Right kidney (tissue), 9 donors: Measurements from ENCODE around the gene GRAMD1C.
"Not testable (repeated sequence)": the region's sequence is repeated elsewhere in the genome, so short reads cannot be mapped to it uniquely, and the experiment has no call there.

Experiments used
- DNase-seq: peaks from one replicate; pipeline ENCODE4 v3.0.0-alpha.2; 2016
- long read RNA-seq, 8 donors: transcript quantifications; one replicate each; lab custom pipeline, GENCODE V29; 2026

The GRAMD1C gene
- long read RNA-seq, donor 1, full-length matches to known transcripts, result 5 of 5 reads
- long read RNA-seq, donor 1, partial matches to known transcripts, result 0 of 5 reads
- long read RNA-seq, donor 1, other reads (novel, unspliced or antisense), result 0 of 5 reads
- long read RNA-seq, donor 2, full-length matches to known transcripts, result 3 of 3 reads
- long read RNA-seq, donor 2, partial matches to known transcripts, result 0 of 3 reads
- long read RNA-seq, donor 2, other reads (novel, unspliced or antisense), result 0 of 3 reads
- long read RNA-seq, donor 3, partial matches to known transcripts, result 13 of 14 reads
- long read RNA-seq, donor 3, other reads (novel, unspliced or antisense), result 0 of 14 reads
- long read RNA-seq, donor 4, partial matches to known transcripts, result 0 of 4 reads
- long read RNA-seq, donor 4, other reads (novel, unspliced or antisense), result 0 of 4 reads
- long read RNA-seq, donor 5, full-length matches to known transcripts, result 3 of 3 reads
- long read RNA-seq, donor 5, partial matches to known transcripts, result 0 of 3 reads
- long read RNA-seq, donor 5, other reads (novel, unspliced or antisense), result 0 of 3 reads
- long read RNA-seq, donor 6, full-length matches to known transcripts, result 2 of 2 reads
- long read RNA-seq, donor 6, partial matches to known transcripts, result 0 of 2 reads
- long read RNA-seq, donor 6, other reads (novel, unspliced or antisense), result 0 of 2 reads
- long read RNA-seq, donor 7, full-length matches to known transcripts, result 1 of 1 reads
- long read RNA-seq, donor 7, partial matches to known transcripts, result 0 of 1 reads
- long read RNA-seq, donor 7, other reads (novel, unspliced or antisense), result 0 of 1 reads
- long read RNA-seq, donor 8, full-length matches to known transcripts, result 3 of 3 reads
- long read RNA-seq, donor 8, partial matches to known transcripts, result 0 of 3 reads
- long read RNA-seq, donor 8, other reads (novel, unspliced or antisense), result 0 of 3 reads

GRCh38 chr3:113838631-113839209, at the start of gene GRAMD1C:
Gene GRAMD1C (plus strand): TSS chr3:113838788. CDS start chr3:113838910, 122 bp downstream.
- peak; percentile 91 for DNase-seq

DNA sequence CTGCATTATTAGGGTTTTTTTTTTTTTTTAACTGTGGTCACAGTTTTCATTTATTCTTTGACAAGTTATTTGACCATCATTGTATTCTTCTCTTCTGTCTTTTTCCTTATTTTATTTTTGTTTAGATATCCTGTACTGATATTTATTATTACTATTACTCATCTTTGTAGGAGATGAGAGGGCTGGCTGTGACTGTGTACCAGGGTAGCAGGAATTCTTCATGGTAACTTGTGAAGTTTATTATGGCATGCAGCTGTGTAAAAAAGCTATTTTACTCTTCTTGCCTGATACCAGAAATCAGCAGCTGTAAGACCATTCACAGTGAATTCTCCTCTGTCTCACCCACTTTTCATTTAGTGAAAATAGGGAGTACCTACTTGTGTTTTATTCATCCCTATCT, 47.2 kb upstream of the GRAMD1C start:
- no peak for DNase-seq

- DNase-seq, result no peak
Measured at GRCh38 chr3:113794526-113794925, 44.1 kb upstream of the GRAMD1C start.

- DNase-seq, result no peak
Measured at GRCh38 chr3:113795693-113796092, 42.9 kb upstream of the GRAMD1C start.

DNA sequence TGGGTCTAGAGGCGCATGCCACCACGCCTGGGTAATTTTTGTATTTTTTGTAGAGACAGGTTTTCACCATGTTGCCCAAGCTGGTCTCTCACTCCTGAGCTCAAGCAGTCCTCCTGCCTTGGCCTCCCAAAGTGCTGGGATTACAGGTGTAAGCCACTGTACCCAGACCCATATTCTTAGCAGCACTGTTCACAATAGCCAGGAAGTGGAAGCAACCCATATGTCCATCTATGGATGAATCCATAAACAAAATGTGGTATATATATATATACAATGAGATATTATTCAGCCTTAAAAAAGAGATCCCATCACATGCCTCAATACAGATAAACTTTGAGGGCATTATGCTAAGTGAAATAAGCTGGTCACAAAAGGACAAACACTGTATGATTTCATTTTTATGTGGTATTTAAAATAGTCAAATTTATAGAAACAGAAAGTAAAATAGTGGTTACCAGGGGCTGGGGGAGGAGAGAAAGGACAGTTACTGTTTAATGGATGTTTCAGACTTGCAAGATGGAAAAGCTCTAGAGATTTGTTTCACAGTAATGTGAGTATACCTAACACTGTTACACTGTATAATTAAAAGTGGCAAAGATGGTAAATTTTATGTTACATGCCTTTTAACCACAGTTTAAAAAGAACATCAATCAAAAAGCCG, 35.7 kb upstream of the GRAMD1C start:
- no peak for DNase-seq

- peak; percentile 6 for DNase-seq
Measured at GRCh38 chr3:113804661-113805060, 33.9 kb upstream of the GRAMD1C start.

DNA sequence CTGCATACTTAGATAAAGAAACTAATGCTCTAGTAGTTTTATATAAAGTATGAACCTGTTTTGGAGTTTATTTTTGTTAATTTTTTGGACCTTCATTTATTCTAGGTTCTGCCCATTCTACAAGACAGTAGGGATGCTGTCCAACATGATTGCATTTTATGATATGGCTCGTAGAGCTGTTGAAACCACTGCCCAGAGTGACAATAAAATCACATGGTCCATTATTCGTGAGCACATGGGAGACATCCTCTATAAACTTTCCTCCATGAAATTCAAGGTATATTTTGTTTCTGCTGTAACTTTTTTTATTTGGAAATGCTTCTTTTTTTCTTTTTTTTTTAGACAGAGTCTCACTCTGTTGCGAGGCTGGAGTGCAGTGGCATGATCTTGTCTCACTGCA, 33.3 kb upstream of the GRAMD1C start:
- DNase-seq, result no peak

GRCh38 chr3:113812854-113813253, 25.7 kb upstream of the GRAMD1C start:
- no peak for DNase-seq

- no peak for DNase-seq
Measured at GRCh38 chr3:113819866-113820265, 18.7 kb upstream of the GRAMD1C start.

DNA sequence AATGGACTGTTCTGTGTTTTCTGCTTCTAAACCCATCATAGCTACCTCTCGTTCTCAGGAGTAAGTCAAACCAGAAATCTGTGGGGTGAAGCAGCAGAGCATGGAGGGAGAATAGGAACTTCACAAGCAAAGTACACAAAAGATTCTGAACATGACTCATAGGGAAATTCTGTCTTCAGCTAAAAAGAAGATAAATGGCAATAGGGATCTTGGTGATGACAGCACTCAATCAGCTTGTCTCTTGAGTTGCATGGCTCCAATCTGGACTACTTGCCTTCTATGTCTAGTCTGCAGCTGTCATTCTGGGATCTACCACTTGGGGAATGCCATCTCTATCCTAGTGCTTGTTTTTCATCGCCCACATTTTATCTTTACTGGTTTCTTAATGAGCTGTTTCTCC, 13.5 kb upstream of the GRAMD1C start:
- DNase-seq, result no peak

GRCh38 chr3:113828600-113828999, 10.0 kb upstream of the GRAMD1C start:
- DNase-seq, result no peak

GRCh38 chr3:113829576-113830354, 8.8 kb upstream of the GRAMD1C start:
- no peak for DNase-seq

GRCh38 chr3:113831103-113831355, 7.6 kb upstream of the GRAMD1C start:
- DNase-seq, result no peak

DNA sequence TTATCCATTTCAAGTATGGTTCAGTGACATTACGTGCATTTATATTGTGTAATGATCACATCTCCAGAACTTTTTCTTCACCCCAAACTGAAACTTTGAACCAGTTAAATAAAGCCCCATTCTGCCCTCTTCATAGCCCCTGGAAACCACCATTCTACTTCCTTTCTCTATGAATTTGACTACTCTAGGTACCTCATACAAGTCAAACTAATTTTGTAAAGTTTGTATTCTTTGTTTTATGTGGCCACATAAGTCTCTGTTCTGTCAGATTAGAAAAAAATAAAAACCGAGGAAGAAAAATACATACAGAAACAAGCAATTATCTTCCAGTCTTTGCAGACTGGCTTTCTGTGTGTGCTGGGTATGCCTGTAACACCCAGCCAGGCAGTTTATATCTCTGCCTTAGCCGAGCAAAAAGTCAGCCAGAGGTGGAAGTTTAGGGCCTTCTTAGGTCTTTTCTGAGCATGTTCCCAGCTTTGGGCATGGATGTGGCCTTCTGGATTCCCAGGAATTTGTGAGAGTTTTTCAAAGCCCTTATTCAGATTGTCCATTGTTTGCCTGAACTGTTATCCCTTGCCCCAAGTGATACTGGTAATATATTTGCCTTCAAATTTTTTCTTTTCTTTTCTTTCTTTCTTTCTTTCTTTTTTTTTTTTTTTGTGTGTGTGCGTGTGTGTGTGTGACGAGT, 6.0 kb upstream of the GRAMD1C start:
- DNase-seq, result no peak

- no peak for DNase-seq
Measured at GRCh38 chr3:113834983-113835382, 3.6 kb upstream of the GRAMD1C start.

DNA sequence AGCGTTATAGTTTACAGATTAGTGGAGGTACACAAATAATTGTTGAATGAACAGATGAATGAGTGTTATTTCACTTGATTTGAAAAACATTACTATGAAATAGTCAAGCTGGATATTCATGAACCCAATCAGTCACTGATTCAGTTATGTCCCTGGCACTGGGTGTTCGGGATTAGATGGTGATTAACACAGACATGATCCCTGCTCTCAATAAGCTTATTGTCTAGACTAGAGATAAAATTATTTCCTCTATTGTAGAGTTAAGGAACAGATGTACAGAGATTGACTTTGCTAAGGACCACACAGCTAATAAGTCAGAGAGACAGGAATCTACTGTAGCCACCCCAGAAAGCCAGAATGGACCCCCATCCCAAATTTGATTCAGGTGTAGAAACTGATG, 963 bp downstream of the GRAMD1C start:
- DNase-seq, result no peak

GRCh38 chr3:113844622-113845222, 6.1 kb downstream of the GRAMD1C start:
- DNase-seq, result no peak

DNA sequence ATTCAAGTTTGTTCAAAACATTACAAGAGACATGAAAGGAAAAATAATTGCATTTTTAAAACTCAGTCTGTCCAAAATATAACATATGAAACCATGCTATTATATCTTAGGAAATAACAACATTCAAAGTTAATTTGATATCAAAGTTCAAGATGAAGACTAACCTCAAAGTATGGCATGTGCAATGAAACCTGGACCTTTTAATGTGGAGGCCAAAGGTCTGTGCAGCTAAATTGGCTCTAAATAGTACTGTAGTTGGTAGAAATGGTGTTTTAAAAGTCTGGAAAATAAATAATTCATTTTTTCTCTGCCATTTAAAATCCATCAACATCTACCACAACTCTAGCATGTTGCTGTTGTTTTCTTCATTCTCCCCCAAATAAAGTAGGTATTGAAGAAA, 8.7 kb downstream of the GRAMD1C start:
- DNase-seq, result no peak

- DNase-seq, result no peak
Measured at GRCh38 chr3:113847664-113848461, 9.3 kb downstream of the GRAMD1C start.

GRCh38 chr3:113849071-113849470, 10.5 kb downstream of the GRAMD1C start:
- not testable (repeated sequence) for DNase-seq
